SK-N-SH (cell line): ENCODE measurements around the gene CD19. TPM values are rescaled to one million over a fixed set of nuclear protein-coding genes. Genes with fewer than 3 reads are reported as not detected.

Experiments used
- CTCF ChIA-PET: fragments of 300-600, 350-600 bp; formaldehyde crosslinking; extraction: SDS; loops from one replicate; lab custom pipeline; 2021; lab: Yijun Ruan, JAX
- POLR2A ChIA-PET: fragments of 350-600 bp; sonication (Branson Sonifier 250); formaldehyde crosslinking; extraction: SDS; loops from one replicate; lab custom pipeline; 2020; ENCODE audit warnings: antibody characterized with exemption, inconsistent platforms; lab: Yijun Ruan, JAX
- DNase-seq: peaks from one replicate; pipeline ENCODE4 v3.0.0; 2012
- H2AFZ ChIP-seq: fragments of 200-600 bp; sonication (generic); 2 replicates; pipeline ENCODE4 v1.8.1; 2016; ENCODE audit warnings: antibody characterized with exemption, mild to moderate bottlenecking, low read depth
- H3F3A ChIP-seq: fragments of 200-600 bp; sonication (generic); replicated peaks from 2 replicates; pipeline ENCODE3; 2016; ENCODE audit warnings: antibody characterized with exemption, mild to moderate bottlenecking; ENCODE audit not compliant: insufficient read depth
- H3K27ac ChIP-seq, 2 experiments: fragments of 200-500 bp in 1 of 2; fragments of 200-600 bp in 1 of 2; sonication (Bioruptor generic) in 1 of 2; sonication (generic), shearing (Covaris generic) in 1 of 2; 2 replicates each; pipeline versions ENCODE4 v1.5.1 to v1.6.1; 2014 to 2016; ENCODE audit warnings: low read depth in 2 of 2, inconsistent platforms in 1 of 2, low read length in 1 of 2, mild to moderate bottlenecking in 1 of 2, mixed read lengths in 1 of 2
- H3K27me3 ChIP-seq: fragments of 200-600 bp; sonication (generic), shearing (Covaris generic); 2 replicates; pipeline ENCODE4 v1.6.1; 2016; ENCODE audit warnings: mixed run types; ENCODE audit not compliant: insufficient read depth
- H3K36me3 ChIP-seq, 2 experiments: fragments of 200-500 bp in 1 of 2; fragments of 200-600 bp in 1 of 2; sonication (Bioruptor generic) in 1 of 2; sonication (generic) in 1 of 2; replicated peaks in 1 of 2; 2 replicates each; pipeline versions ENCODE3 to v1.5.1; 2014 to 2016; ENCODE audit warnings: low read length in 1 of 2, mild to moderate bottlenecking in 1 of 2; ENCODE audit not compliant: insufficient read depth in 2 of 2, control insufficient read depth in 1 of 2
- H3K4me1 ChIP-seq, 2 experiments: fragments of 200-500 bp in 1 of 2; fragments of 200-600 bp in 1 of 2; sonication (Bioruptor generic) in 1 of 2; sonication (generic), shearing (Covaris generic) in 1 of 2; 2 replicates each; pipeline versions ENCODE4 v1.5.1 to v1.6.1; 2014 to 2016; ENCODE audit warnings: low read depth in 1 of 2, low read length in 1 of 2, mixed run types in 1 of 2; ENCODE audit not compliant: insufficient read depth in 2 of 2, control insufficient read depth in 1 of 2
- H3K4me2 ChIP-seq: fragments of 200-600 bp; sonication (generic), shearing (Covaris generic); 2 replicates; pipeline ENCODE4 v1.6.1; 2017; ENCODE audit warnings: mixed run types
- H3K4me3 ChIP-seq, 2 experiments: fragments of 200-500 bp in 1 of 2; fragments of 200-600 bp in 1 of 2; sonication (Bioruptor generic) in 1 of 2; sonication (generic), shearing (Covaris generic) in 1 of 2; 2 replicates each; pipeline versions ENCODE4 v1.5.1 to v1.8.1; 2014 to 2016; ENCODE audit warnings: low read depth in 2 of 2, inconsistent platforms in 1 of 2, low read length in 1 of 2, mild to moderate bottlenecking in 1 of 2, mixed read lengths in 1 of 2, moderate library complexity in 1 of 2
- H3K79me2 ChIP-seq: fragments of 200-600 bp; sonication (generic); 2 replicates; pipeline ENCODE4 v1.8.1; 2017; ENCODE audit warnings: mild to moderate bottlenecking; ENCODE audit not compliant: insufficient read depth
- H3K9ac ChIP-seq: fragments of 200-600 bp; sonication (generic); 2 replicates; pipeline ENCODE4 v1.6.1; 2017; ENCODE audit warnings: mixed run types
- H3K9me2 ChIP-seq: fragments of 200-600 bp; sonication (generic); 2 replicates; pipeline ENCODE4 v1.6.1; 2017; ENCODE audit warnings: mixed run types
- H3K9me3 ChIP-seq: fragments of 200-600 bp; sonication (generic); 2 replicates; pipeline ENCODE4 v1.6.1; 2017; ENCODE audit warnings: mixed run types, mild to moderate bottlenecking, moderate library complexity
- H4K20me1 ChIP-seq: fragments of 200-600 bp; sonication (generic); 2 replicates; pipeline ENCODE4 v1.6.1; 2017; ENCODE audit warnings: mild to moderate bottlenecking, mixed run types; ENCODE audit not compliant: insufficient read depth
- CHD2 ChIP-seq: fragments of 150-350 bp; IDR thresholded peaks from 2 replicates; pipeline ENCODE4 v1.6.1; 2018; ENCODE audit warnings: low read length; ENCODE audit not compliant: partially characterized antibody
- ELF1 ChIP-seq: IDR thresholded peaks from 2 replicates; pipeline ENCODE4 v1.4.0; 2012
- EZH2phosphoT487 ChIP-seq: fragments of 200-600 bp; sonication (generic); IDR thresholded peaks from 2 replicates; pipeline ENCODE4 v1.6.1; 2017; ENCODE audit warnings: low read depth, mixed run types, mild to moderate bottlenecking, antibody characterized with exemption, moderate library complexity, borderline replicate concordance
- FOSL2 ChIP-seq: IDR thresholded peaks from 2 replicates; pipeline ENCODE4 v1.4.0; 2012; ENCODE audit warnings: low read depth, mild to moderate bottlenecking, moderate library complexity, borderline replicate concordance
- GABPA ChIP-seq: IDR thresholded peaks from 2 replicates; pipeline ENCODE4 v1.4.0; 2012; ENCODE audit warnings: low read depth, mild to moderate bottlenecking
- GATA2 ChIP-seq: sonication (generic); formaldehyde crosslinking; IDR thresholded peaks from 2 replicates; pipeline ENCODE4 v1.5.0; 2020; ENCODE audit warnings: mild to moderate bottlenecking, missing genetic modification reagents
- MEF2A ChIP-seq: IDR thresholded peaks from 2 replicates; pipeline ENCODE4 v1.4.0; 2012; ENCODE audit warnings: low read depth, borderline replicate concordance
- NRF1 ChIP-seq: IDR thresholded peaks from 2 replicates; pipeline ENCODE4 v1.6.1; 2012; ENCODE audit warnings: low read depth, mild to moderate bottlenecking, low read length
- RAD21 ChIP-seq: IDR thresholded peaks from 2 replicates; pipeline ENCODE4 v1.6.1; 2012; ENCODE audit warnings: mild to moderate bottlenecking, low read length
- RCOR1 ChIP-seq: fragments of 150-350 bp; IDR thresholded peaks from 2 replicates; pipeline ENCODE4 v1.6.1; 2017; ENCODE audit warnings: antibody characterized with exemption, low read length
- RFX5 ChIP-seq: IDR thresholded peaks from 2 replicates; pipeline ENCODE4 v1.6.1; 2012; ENCODE audit warnings: mild to moderate bottlenecking, improper control_type of control experiment, low read length
- RXRA ChIP-seq: IDR thresholded peaks from 2 replicates; pipeline ENCODE4 v1.4.0; 2012; ENCODE audit warnings: low read depth, mild to moderate bottlenecking, borderline replicate concordance
- TCF12 ChIP-seq: IDR thresholded peaks from 2 replicates; pipeline ENCODE4 v1.4.0; 2012
- TEAD4 ChIP-seq: IDR thresholded peaks from 2 replicates; pipeline ENCODE4 v1.4.0; 2012; ENCODE audit warnings: mild to moderate bottlenecking, borderline replicate concordance; ENCODE audit not compliant: insufficient read depth
- WGBS: methylation state at CpG from one replicate; pipeline ENCODE4 v1.1.6; 2017; ENCODE audit warnings: low lambda C conversion rate; 5-methylcytosine and 5-hydroxymethylcytosine counted together
- polyA plus RNA-seq, 3 experiments: library from polyadenylated mRNA; depleted of rRNA; stranded (reverse); fragments of >200 nt; gene quantifications; 2 replicates each; pipeline ENCODE4 v1.2.3, GENCODE V29; 2012
- TF ChIP-seq, protein P1 (sequence below): IDR thresholded peaks from 2 replicates; pipeline ENCODE4; 2012
- TF ChIP-seq, protein P2 (sequence below): IDR thresholded peaks from 2 replicates; pipeline ENCODE4 v1.4.0; 2012; ENCODE audit warnings: low read depth, borderline replicate concordance
- TF ChIP-seq, protein P3 (sequence below): fragments of 150-350 bp; IDR thresholded peaks from 2 replicates; pipeline ENCODE4 v1.6.1; 2016; ENCODE audit warnings: mild to moderate bottlenecking, low read depth, low read length
- TF ChIP-seq, protein P4 (sequence below): IDR thresholded peaks from 2 replicates; pipeline ENCODE4 v1.4.0; 2012; ENCODE audit warnings: low read depth
- TF ChIP-seq, protein P5 (sequence below): fragments of 200-600 bp; sonication (generic); IDR thresholded peaks from 2 replicates; pipeline ENCODE4 v1.6.1; 2017; ENCODE audit warnings: antibody characterized with exemption, mild to moderate bottlenecking, moderate library complexity
- TF ChIP-seq, protein P6 (sequence below): IDR thresholded peaks from 2 replicates; pipeline ENCODE4 v1.4.0; 2012; ENCODE audit warnings: low read depth, borderline replicate concordance
- TF ChIP-seq, protein P7 (sequence below): fragments of 150-350 bp; IDR thresholded peaks from 2 replicates; pipeline ENCODE4 v1.6.1; 2017; ENCODE audit warnings: antibody characterized with exemption, low read length, low read depth, borderline replicate concordance

The CD19 gene
- polyA plus RNA-seq, 1 of the 3 experiments (the other 2 are of a cell fraction): not detected

DNA sequence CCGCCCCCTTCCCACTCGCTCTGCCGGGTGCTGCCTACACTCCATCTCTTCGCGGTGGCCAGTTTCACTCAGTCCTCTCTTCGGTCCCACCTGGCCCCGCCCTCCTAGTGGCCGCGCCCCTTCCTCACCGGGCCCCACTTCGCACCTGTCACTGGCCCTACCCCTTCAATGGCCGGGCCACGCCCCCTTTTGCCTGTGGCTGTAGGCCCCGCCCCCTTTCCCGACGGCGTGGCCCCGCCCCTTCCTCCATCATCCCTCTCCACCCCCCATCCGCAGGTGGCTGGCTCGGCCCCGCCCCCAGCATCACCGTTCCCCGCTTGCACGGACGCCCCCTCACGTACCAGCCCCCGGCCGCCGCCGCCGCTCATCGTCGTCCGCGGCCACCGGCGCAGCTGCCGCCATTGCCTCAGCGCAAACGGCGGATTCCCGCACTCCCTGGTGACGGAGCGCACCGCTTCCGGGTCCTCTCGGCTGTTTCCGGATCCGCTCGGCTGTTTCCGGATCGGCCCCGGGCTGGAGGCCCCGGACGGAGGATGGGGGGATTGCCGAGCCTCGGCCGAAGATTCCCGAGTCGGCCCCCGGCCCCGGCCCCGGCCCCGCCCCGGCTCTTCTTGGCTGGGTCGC, 6.9 kb upstream of the CD19 start, which contains the start of gene RABEP2:
TSS of gene RABEP2 (minus strand) at position 477 of the 624 bp plus-strand sequence. CDS start at position 402, 75 bp downstream.
- H4K20me1 ChIP-seq: 0 out of 2 replicates have a peak, but pooled peaks cover 6% of the 10 kb centered on the region
- peaks cover 0 to 5% of the 10 kb centered on the region in 2 experiments; a peak in 1 of 4 replicates for H3K4me1 ChIP-seq
- peaks cover 1 to 7% of the 10 kb centered on the region in 2 experiments for H3K36me3 ChIP-seq
- peak within 1 kb of the TSS; percentile 99 for H3K9ac ChIP-seq
- no peaks in the 10 kb centered on the region for H3K9me3 ChIP-seq
- ChIA-PET POLR2A (no interaction called here), CTCF (interaction anchor here (0.7 to 1.0 kb wide), 3 partner anchors 20 to 51 kb away, joined by 3 read pairs; no protein-coding TSS in a partner anchor)
- peaks cover 10% of the 10 kb centered on the region for H3F3A ChIP-seq
- peak within 1 kb of the TSS; percentile 90 for H2AFZ ChIP-seq
- peak; percentile 100 for DNase-seq
- H3K27me3 ChIP-seq: no peaks in the 10 kb centered on the region
- H3K27ac ChIP-seq: peak within 1 kb of the TSS; percentile 90 to 98
- WGBS: 1% methylated on average over 43 of the region's 66 CpGs
- no peaks in the 10 kb centered on the region for H3K9me2 ChIP-seq
- peak within 1 kb of the TSS; percentile 63 to 96 for H3K4me3 ChIP-seq
- peak within 1 kb of the TSS; percentile 82 for H3K4me2 ChIP-seq
- 0 out of 2 replicates have a peak, but pooled peaks cover 4% of the 10 kb centered on the region for H3K79me2 ChIP-seq
- TF ChIP-seq, protein P1, sequence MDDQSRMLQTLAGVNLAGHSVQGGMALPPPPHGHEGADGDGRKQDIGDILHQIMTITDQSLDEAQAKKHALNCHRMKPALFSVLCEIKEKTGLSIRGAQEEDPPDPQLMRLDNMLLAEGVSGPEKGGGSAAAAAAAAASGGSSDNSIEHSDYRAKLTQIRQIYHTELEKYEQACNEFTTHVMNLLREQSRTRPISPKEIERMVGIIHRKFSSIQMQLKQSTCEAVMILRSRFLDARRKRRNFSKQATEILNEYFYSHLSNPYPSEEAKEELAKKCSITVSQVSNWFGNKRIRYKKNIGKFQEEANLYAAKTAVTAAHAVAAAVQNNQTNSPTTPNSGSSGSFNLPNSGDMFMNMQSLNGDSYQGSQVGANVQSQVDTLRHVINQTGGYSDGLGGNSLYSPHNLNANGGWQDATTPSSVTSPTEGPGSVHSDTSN: no peak
- TF ChIP-seq GABPA: peak; percentile 78
- no peak for TF ChIP-seq RCOR1
- no peak for TF ChIP-seq CHD2
- no peak for TF ChIP-seq TEAD4
- TF ChIP-seq TCF12: no peak
- peak; percentile 97 for TF ChIP-seq ELF1
- TF ChIP-seq EZH2phosphoT487: no peak
- TF ChIP-seq RXRA: no peak
- peak; percentile 6; the same call in 1 of the 2 replicates for TF ChIP-seq NRF1
- no peak for TF ChIP-seq GATA2 (CRISPR knock-in tag)
- TF ChIP-seq, protein P2, sequence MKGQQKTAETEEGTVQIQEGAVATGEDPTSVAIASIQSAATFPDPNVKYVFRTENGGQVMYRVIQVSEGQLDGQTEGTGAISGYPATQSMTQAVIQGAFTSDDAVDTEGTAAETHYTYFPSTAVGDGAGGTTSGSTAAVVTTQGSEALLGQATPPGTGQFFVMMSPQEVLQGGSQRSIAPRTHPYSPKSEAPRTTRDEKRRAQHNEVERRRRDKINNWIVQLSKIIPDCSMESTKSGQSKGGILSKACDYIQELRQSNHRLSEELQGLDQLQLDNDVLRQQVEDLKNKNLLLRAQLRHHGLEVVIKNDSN: no peak
- TF ChIP-seq, protein P3, sequence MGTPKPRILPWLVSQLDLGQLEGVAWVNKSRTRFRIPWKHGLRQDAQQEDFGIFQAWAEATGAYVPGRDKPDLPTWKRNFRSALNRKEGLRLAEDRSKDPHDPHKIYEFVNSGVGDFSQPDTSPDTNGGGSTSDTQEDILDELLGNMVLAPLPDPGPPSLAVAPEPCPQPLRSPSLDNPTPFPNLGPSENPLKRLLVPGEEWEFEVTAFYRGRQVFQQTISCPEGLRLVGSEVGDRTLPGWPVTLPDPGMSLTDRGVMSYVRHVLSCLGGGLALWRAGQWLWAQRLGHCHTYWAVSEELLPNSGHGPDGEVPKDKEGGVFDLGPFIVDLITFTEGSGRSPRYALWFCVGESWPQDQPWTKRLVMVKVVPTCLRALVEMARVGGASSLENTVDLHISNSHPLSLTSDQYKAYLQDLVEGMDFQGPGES: no peak
- TF ChIP-seq RAD21: no peak
- TF ChIP-seq, protein P4, sequence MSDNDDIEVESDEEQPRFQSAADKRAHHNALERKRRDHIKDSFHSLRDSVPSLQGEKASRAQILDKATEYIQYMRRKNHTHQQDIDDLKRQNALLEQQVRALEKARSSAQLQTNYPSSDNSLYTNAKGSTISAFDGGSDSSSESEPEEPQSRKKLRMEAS: peak; percentile 19; the same call in 1 of the 2 replicates
- TF ChIP-seq FOSL2: no peak
- no peak for TF ChIP-seq MEF2A
- TF ChIP-seq, protein P5, sequence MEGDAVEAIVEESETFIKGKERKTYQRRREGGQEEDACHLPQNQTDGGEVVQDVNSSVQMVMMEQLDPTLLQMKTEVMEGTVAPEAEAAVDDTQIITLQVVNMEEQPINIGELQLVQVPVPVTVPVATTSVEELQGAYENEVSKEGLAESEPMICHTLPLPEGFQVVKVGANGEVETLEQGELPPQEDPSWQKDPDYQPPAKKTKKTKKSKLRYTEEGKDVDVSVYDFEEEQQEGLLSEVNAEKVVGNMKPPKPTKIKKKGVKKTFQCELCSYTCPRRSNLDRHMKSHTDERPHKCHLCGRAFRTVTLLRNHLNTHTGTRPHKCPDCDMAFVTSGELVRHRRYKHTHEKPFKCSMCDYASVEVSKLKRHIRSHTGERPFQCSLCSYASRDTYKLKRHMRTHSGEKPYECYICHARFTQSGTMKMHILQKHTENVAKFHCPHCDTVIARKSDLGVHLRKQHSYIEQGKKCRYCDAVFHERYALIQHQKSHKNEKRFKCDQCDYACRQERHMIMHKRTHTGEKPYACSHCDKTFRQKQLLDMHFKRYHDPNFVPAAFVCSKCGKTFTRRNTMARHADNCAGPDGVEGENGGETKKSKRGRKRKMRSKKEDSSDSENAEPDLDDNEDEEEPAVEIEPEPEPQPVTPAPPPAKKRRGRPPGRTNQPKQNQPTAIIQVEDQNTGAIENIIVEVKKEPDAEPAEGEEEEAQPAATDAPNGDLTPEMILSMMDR: no peak
- no peak; the same call in 1 of the 2 replicates for TF ChIP-seq RFX5
- TF ChIP-seq, protein P6, sequence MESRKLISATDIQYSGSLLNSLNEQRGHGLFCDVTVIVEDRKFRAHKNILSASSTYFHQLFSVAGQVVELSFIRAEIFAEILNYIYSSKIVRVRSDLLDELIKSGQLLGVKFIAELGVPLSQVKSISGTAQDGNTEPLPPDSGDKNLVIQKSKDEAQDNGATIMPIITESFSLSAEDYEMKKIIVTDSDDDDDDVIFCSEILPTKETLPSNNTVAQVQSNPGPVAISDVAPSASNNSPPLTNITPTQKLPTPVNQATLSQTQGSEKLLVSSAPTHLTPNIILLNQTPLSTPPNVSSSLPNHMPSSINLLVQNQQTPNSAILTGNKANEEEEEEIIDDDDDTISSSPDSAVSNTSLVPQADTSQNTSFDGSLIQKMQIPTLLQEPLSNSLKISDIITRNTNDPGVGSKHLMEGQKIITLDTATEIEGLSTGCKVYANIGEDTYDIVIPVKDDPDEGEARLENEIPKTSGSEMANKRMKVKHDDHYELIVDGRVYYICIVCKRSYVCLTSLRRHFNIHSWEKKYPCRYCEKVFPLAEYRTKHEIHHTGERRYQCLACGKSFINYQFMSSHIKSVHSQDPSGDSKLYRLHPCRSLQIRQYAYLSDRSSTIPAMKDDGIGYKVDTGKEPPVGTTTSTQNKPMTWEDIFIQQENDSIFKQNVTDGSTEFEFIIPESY: no peak
- TF ChIP-seq, protein P7, sequence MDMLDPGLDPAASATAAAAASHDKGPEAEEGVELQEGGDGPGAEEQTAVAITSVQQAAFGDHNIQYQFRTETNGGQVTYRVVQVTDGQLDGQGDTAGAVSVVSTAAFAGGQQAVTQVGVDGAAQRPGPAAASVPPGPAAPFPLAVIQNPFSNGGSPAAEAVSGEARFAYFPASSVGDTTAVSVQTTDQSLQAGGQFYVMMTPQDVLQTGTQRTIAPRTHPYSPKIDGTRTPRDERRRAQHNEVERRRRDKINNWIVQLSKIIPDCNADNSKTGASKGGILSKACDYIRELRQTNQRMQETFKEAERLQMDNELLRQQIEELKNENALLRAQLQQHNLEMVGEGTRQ: no peak
